Measurements from ENCODE around the gene SLC13A4.
"Not testable (repeated sequence)": the region's sequence is repeated elsewhere in the genome, so short reads cannot be mapped to it uniquely, and the experiment has no call there.

Gene SLC13A4

DNA sequence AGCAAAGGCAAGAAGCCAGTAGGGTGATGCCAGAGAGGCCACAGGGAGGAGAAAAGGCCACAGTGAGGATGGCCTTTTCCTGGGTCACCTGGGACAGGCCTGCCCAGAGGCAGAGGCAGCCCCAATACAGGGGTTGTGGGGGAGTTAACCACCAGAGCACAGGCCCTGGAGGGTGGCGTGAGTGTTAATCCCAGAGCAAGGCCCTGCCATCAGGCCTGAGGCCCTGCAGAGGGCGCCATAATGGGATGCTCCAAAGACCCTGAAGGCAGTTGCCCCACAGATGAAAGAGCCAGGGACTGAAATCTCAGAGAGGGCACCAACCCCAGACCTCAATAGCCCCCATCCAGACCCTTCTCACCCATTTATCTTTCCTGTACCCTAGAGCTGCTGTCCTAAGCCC, 23.9 kb downstream of the SLC13A4 start:
- no peak overlapping the region for H3K4me3 ChIP-seq (replicated peaks; ENCODE audit: insufficient read depth, low read length)
- TF ChIP-seq SPI1 (IDR thresholded peaks at IDR 0.05; ENCODE audit: borderline replicate concordance, low read depth) (no peak), GABPA (IDR thresholded peaks at IDR 0.05; ENCODE audit: low read depth) (no peak), POLR2AphosphoS5 (IDR thresholded peaks at IDR 0.05; ENCODE audit: low read depth) (no peak)
- TF ChIP-seq, protein P1, sequence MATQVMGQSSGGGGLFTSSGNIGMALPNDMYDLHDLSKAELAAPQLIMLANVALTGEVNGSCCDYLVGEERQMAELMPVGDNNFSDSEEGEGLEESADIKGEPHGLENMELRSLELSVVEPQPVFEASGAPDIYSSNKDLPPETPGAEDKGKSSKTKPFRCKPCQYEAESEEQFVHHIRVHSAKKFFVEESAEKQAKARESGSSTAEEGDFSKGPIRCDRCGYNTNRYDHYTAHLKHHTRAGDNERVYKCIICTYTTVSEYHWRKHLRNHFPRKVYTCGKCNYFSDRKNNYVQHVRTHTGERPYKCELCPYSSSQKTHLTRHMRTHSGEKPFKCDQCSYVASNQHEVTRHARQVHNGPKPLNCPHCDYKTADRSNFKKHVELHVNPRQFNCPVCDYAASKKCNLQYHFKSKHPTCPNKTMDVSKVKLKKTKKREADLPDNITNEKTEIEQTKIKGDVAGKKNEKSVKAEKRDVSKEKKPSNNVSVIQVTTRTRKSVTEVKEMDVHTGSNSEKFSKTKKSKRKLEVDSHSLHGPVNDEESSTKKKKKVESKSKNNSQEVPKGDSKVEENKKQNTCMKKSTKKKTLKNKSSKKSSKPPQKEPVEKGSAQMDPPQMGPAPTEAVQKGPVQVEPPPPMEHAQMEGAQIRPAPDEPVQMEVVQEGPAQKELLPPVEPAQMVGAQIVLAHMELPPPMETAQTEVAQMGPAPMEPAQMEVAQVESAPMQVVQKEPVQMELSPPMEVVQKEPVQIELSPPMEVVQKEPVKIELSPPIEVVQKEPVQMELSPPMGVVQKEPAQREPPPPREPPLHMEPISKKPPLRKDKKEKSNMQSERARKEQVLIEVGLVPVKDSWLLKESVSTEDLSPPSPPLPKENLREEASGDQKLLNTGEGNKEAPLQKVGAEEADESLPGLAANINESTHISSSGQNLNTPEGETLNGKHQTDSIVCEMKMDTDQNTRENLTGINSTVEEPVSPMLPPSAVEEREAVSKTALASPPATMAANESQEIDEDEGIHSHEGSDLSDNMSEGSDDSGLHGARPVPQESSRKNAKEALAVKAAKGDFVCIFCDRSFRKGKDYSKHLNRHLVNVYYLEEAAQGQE (IDR thresholded peaks at IDR 0.05; ENCODE audit: insufficient replicate concordance, low read depth): no peak
- TF ChIP-seq, protein P2, sequence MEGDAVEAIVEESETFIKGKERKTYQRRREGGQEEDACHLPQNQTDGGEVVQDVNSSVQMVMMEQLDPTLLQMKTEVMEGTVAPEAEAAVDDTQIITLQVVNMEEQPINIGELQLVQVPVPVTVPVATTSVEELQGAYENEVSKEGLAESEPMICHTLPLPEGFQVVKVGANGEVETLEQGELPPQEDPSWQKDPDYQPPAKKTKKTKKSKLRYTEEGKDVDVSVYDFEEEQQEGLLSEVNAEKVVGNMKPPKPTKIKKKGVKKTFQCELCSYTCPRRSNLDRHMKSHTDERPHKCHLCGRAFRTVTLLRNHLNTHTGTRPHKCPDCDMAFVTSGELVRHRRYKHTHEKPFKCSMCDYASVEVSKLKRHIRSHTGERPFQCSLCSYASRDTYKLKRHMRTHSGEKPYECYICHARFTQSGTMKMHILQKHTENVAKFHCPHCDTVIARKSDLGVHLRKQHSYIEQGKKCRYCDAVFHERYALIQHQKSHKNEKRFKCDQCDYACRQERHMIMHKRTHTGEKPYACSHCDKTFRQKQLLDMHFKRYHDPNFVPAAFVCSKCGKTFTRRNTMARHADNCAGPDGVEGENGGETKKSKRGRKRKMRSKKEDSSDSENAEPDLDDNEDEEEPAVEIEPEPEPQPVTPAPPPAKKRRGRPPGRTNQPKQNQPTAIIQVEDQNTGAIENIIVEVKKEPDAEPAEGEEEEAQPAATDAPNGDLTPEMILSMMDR (IDR thresholded peaks at IDR 0.05; ENCODE audit: insufficient read depth, low read length): no peak
- no peak for DNase-seq (ENCODE audit: low read depth in 1 of 2, low spot score in 1 of 2)
- H3K27me3 ChIP-seq (ENCODE audit: insufficient read depth, poor library complexity, severe bottlenecking): no peaks in the 10 kb centered on the region
- H3K27ac ChIP-seq (replicated peaks): no peak overlapping the region

DNA sequence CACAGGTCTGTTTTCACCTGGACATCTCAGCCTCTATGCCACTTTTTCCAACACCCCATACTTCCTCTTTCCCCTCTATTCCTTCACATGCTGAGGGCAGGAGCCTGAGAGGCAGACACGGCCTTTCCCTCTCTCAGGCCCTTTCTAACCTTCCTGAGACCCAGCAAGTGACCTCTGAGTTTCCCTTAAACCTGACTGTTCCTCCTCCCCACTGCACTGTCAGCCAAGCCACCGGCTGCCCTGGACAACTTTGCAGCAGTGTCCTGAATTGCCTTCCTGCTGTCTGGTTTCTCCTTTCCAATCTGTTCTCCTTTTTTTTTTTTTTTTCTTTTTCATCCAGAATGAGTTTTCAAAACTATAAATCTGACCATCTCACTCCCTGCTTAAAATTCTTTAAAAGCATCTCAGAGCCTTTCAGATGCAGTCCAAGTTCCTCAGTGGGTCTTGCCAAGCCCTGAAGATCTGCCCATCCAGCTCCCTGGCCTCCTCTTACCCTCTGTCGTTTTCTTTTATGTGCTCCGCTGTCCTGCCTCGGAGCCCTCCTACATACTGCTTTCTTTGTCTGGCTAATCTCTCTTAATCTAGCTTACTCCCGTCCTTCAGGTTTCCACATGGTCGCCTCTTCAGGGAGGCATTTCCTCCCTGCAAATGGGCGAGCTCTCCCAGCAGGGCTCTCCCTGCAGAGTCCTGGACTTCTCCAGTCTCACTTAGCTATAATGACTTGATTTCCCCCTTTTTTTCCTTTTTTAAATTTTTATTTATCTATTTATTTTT, 30.5 kb downstream of the SLC13A4 start:
- no peak overlapping the region for H3K27ac ChIP-seq (replicated peaks)
- no peak for DNase-seq (ENCODE audit: low read depth in 1 of 2, low spot score in 1 of 2)
- H3K27me3 ChIP-seq (ENCODE audit: insufficient read depth, poor library complexity, severe bottlenecking): no peaks in the 10 kb centered on the region
- TF ChIP-seq SPI1 (IDR thresholded peaks at IDR 0.05; ENCODE audit: borderline replicate concordance, low read depth): no peak
- TF ChIP-seq POLR2AphosphoS5 (IDR thresholded peaks at IDR 0.05; ENCODE audit: low read depth): no peak
- TF ChIP-seq, protein P1 (IDR thresholded peaks at IDR 0.05; ENCODE audit: insufficient replicate concordance, low read depth): no peak
- TF ChIP-seq, protein P2 (IDR thresholded peaks at IDR 0.05; ENCODE audit: insufficient read depth, low read length): no peak
- H3K4me3 ChIP-seq (replicated peaks; ENCODE audit: insufficient read depth, low read length): no peak overlapping the region

DNA sequence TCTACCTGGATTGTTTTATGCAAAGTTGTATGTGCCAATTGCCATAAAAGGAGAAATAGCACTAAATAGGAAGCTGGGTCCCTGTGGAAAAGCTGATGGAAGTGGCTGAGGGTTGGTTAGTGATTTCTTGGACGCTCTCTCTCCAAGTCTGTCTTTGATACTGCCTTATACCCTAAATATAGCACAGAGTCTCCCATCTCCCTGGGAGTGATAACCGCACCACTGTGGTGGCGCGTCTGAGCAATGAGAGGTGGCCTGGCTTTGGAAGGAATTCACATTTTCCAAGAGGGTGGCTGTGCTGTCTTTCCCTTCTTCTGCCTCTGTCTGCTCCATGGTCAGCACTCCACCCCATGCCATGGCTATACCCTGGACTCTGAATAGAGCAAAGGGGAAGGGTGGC, 34.4 kb downstream of the SLC13A4 start:
- DNase-seq (ENCODE audit: low read depth in 1 of 2, low spot score in 1 of 2): no peak
- TF ChIP-seq SPI1 (IDR thresholded peaks at IDR 0.05; ENCODE audit: borderline replicate concordance, low read depth) (no peak), POLR2AphosphoS5 (IDR thresholded peaks at IDR 0.05; ENCODE audit: low read depth) (no peak), GABPA (IDR thresholded peaks at IDR 0.05; ENCODE audit: low read depth) (no peak)
- TF ChIP-seq, protein P1 (IDR thresholded peaks at IDR 0.05; ENCODE audit: insufficient replicate concordance, low read depth): no peak
- TF ChIP-seq, protein P2 (IDR thresholded peaks at IDR 0.05; ENCODE audit: insufficient read depth, low read length): no peak
- no peak overlapping the region for H3K4me3 ChIP-seq (replicated peaks; ENCODE audit: insufficient read depth, low read length)
- H3K27me3 ChIP-seq (ENCODE audit: insufficient read depth, poor library complexity, severe bottlenecking): no peaks in the 10 kb centered on the region
- no peak overlapping the region for H3K27ac ChIP-seq (replicated peaks)

DNA sequence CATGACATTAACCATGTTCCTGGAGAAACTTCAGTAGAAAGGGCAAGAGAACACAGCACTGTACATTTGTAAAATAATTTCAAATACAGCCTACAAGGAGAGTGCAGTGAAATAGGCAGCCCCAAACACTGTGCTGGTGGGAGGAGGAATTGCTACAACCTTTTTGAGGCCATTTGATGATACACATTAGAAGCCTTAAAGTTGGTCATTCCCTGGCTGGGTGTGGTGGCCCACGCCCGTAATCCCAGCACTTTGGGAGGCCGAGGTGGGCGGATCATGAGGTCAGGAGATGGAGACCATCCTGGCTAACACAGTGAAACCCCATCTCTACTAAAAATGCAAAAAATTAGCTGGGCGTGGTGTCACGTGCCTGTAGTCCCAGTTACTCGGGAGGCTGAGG, 35.4 kb downstream of the SLC13A4 start:
- H3K27ac ChIP-seq (replicated peaks); H3K27me3 ChIP-seq (ENCODE audit: insufficient read depth, poor library complexity, severe bottlenecking); H3K4me3 ChIP-seq (replicated peaks; ENCODE audit: insufficient read depth, low read length); DNase-seq (ENCODE audit: low read depth in 1 of 2, low spot score in 1 of 2): not testable (repeated sequence)

All from HL-60 (cell line).